Stimulated activated CD8-positive, alpha-beta memory T cell treated with anti-CD3 and anti-CD28 coated beads, Interleukin-12 subunit alpha, Interleukin-12 subunit beta, amount 100 ng/mL, for 24 hours (primary cell): ENCODE results near the gene IL22RA2.
"Not testable (repeated sequence)": the region's sequence is repeated elsewhere in the genome, so short reads cannot be mapped to it uniquely, and the experiment has no call there.

Experiments
- DNase-seq: peaks from one replicate; pipeline ENCODE4 v3.0.0-alpha.2; 2020; ENCODE audit errors: extremely low read depth

IL22RA2 gene

DNA sequence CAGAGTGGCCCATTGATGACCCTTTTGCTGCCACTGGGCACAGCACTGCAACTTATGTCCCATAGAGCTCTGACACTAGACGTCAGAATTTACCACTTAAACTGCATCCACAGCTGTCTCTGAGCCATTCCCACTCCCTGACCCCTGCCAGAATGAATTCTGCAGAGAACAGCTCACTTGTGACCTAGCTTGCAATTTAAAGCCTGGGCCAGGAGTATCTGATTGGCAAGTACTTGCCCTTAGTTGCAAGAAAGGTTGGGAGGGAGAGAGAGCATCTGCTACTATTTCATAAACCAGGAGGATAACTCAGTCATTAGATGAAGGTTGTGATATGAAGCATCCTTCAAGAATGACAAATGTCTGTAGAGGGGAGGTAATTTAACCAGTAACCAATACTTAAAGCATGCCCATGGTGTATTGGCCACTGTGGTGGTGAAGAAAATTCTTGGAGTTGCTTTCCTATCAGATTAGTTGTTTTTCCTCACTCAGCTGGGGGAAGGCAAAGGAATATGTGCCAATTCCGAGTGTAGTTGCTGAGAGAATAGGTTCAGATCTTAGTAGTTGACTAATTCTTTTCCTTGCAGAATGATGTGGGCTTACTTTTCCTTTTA lies 46.5 kb downstream of the IL22RA2 start:
- no peak for DNase-seq

GRCh38 chr6:137123078-137123477 lies 50.4 kb downstream of the IL22RA2 start:
- DNase-seq = no peak

GRCh38 chr6:137122612-137123011 lies 50.8 kb downstream of the IL22RA2 start:
- no peak for DNase-seq

GRCh38 chr6:137121401-137121997 lies 51.9 kb downstream of the IL22RA2 start:
- no peak for DNase-seq

DNA sequence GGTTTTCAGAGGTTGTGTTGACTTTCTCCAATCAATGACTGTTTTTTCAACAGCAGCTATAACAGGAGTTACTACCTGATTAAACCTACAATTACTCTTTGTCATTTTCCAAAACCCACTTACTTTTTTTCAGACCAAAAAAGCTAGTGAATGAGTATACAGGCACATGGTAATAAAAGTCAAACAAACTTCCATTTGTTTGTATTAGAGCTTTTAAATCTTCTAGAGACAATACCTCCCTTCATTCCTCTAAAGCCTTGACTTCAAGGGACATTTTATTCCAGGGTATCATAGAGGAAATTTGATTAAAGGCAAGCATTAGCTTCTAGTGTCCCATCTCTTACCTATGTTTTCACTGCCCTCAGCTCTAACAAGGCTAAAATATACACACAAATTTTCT lies 52.7 kb downstream of the IL22RA2 start:
- no peak for DNase-seq

GRCh38 chr6:137119196-137120104 lies 54.0 kb downstream of the IL22RA2 start:
- DNase-seq = no peak

GRCh38 chr6:137117581-137117980 lies 55.9 kb downstream of the IL22RA2 start:
- DNase-seq = no peak

- DNase-seq = no peak
These were observed 56.6 kb downstream of the IL22RA2 start for GRCh38 chr6:137116807-137117206.

- no peak for DNase-seq
These were observed 57.8 kb downstream of the IL22RA2 start for GRCh38 chr6:137115658-137116057.

GRCh38 chr6:137112067-137112355 lies 61.4 kb downstream of the IL22RA2 start:
- DNase-seq = no peak

DNA sequence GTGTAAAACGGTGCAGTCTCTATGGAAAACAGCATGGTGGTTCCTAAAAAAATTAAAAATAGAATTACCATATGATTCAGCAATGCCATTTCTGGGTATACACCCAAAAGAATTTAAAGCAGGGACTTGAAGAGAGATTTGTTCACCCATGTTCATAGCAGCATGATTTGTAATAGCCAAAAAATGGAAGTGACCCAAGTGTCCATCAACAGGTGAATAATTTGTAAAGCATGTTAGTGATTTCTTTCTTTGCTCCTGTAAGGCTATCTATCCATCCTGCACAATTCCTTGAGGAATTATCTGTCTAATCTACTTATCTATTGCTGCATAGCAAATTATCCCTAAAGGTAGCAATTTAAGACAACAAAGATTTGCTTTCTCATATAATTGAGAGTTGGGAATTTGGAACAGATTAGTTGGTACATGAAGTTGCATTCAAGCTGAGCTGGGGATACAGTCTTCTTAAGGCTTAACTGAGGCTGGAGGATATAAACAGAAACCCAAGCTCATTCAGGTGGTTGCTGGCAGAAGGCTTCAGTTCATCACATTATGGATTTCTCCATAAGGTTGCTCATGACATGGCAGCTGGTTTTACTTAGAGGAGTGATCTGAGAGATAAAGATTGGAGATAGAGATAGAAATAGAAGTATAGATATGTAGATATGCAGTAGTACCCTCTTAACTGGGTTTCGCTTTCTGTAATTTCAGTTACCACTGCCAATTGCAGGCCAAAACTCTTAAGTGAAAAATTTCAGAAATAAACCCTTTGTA lies 62.0 kb downstream of the IL22RA2 start:
- no peak for DNase-seq

GRCh38 chr6:137107767-137108105 lies 65.7 kb downstream of the IL22RA2 start:
- DNase-seq = no peak

- not testable (repeated sequence) for DNase-seq
These were observed 66.2 kb downstream of the IL22RA2 start for GRCh38 chr6:137107047-137107766.

DNA sequence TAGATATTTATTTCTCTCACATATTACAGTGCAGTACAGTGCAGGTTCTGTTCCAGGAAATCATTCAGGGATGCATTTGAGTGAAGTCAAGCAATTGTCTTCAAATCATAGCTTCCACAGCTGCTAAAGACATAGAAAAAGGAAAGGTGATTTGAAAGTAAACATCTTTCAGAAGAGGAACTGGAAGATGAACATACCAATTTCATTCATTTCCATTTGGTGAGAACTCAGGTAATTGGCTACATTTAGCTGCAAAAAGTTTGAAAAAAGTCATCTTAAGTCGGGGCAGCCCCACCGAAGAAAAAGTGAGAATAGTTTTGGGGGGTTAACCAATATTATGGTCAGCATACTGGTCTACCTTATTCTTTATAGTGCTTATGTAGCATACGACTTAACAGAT lies 67.3 kb downstream of the IL22RA2 start:
- DNase-seq = no peak

DNA sequence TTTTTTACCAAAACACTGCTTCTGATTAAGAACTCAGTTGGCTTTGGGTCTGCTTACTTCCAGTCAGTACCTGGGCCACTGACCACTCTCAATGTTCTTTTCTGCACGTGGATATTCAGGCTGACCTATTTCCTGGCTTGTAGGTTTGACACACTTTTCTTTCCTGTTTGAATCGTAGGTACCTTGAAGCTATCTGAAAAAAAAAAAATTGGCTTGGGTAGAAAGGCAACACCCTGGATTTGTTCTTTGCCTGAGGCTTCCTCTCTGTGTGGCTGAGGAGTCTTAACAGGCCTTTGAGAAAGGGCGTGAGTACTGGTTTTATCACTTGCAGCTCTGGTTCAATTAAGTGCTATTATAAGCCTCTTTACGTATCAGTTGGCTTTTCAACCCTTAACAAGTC lies 68.1 kb downstream of the IL22RA2 start:
- no peak for DNase-seq

DNA sequence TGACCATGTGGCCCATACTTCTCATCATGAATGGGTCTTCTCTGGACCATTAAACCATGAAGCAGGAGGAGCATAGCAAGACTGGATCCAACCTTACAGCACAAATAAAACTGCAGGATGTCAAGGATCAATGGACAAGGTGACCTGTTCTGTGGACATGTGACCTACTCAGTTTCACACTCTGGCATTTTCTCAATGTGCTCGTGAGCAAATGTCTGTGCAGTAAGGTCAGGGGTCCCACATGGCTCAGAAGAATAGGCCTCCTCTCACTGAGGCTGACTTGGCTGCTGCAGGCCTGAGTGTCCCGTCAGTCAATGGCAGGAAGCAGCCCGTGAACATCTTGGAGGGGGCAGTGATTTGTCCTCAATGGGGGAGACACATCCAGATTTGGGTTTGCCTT lies 68.5 kb downstream of the IL22RA2 start:
- DNase-seq = no peak

DNA sequence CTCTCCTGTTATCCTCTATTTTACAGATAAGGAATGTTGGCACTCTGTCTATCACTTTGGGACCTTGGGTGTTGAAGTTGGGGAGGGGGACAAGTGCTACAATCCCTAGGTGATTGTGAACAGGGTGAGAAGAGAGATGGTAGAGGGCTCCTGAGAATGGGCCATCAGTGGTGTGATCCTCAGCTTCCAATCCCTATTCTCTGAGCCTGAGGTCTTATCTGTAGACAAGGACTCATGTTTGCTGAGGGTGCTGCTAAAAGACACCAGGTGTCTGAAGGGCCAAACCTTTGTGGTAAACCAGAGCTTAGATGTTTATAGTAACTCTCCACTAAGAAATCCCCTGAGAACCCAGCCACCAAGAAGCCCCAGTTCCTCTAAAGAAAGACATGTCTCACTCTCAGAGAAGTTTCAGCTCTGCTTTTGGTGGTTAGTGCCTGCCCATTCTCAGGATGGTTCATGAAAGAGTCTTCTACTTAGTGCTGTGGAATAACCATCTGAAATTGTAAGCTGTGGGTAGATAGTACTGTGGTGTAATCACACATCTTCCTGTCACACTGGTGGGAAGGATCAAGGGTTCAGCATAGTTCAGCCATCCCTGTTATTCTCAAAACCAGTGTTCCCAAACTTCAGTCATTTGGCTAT lies 70.5 kb downstream of the IL22RA2 start:
- DNase-seq = no peak

- no peak for DNase-seq
These were observed 71.2 kb downstream of the IL22RA2 start for GRCh38 chr6:137102050-137102848.

GRCh38 chr6:137099689-137100403 lies 73.6 kb downstream of the IL22RA2 start:
- no peak for DNase-seq

DNA sequence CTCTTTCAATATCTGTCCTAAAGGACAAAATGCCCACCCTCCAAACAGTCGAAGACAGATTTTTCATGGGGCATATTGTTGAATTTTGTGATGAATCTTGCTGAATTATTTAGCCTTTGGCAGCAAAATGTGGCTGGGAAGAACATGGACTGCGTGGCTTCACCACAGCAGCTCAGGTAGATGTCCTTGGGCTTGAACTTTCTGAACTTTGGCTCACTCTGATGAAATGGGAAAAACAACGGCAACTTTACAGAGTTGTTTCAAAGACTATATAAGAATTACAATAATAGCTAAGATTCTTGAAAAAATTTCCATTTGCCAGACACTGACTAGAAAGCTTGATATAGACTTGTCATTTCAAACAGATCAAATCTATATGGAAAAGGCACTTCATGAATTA lies 75.9 kb downstream of the IL22RA2 start:
- DNase-seq = no peak
